SK-N-MC (cell line): ENCODE data around the gene SLC9A5.

Source experiments
- EZH2 ChIP-seq: fragments of 200-600 bp; sonication (generic); IDR thresholded peaks from one replicate; pipeline ENCODE4 v1.6.1; 2017; ENCODE audit warnings: antibody characterized with exemption
- POLR2AphosphoS5 ChIP-seq: IDR thresholded peaks from 2 replicates; pipeline ENCODE4 v1.6.1; 2012; ENCODE audit warnings: mild to moderate bottlenecking, low read depth, low read length, borderline replicate concordance

- TF ChIP-seq EZH2 (no peak), POLR2AphosphoS5 (no peak)
Measured at GRCh38 chr16:67240506-67240905, 8.3 kb upstream of the SLC9A5 start.
